Stimulated activated CD4-positive, alpha-beta T cell treated with anti-CD3 and anti-CD28 coated beads, Interleukin-2, amount 100 ng/mL, for 24 hours (primary cell): Measurements from ENCODE around the gene CXCL16.
"Not testable (repeated sequence)": the region's sequence is repeated elsewhere in the genome, so short reads cannot be mapped to it uniquely, and the experiment has no call there.

Experiments
- DNase-seq, 2 donors: peaks; one replicate each; pipeline ENCODE4 v3.0.0-alpha.2; 2020

Gene CXCL16

DNA sequence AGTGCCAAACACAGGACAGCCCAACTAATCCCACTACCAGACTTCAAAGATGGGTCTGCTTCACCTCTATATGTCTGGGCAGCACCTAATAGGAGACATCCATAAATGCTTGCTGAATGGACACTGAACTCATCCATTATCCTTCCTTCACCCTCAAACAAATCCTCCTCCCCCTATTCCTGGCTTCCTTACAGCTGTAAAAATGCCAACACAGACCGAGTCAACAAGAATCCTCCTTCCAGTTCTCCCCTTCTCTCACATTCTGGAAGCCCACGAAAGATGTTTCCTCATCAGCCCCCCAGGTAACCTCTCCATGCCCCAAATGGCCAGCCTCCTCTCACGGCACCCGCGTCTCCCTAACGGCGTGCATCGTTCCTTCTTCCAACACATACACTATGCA is 48.0 kb downstream of the CXCL16 start:
- no peak for DNase-seq

DNA sequence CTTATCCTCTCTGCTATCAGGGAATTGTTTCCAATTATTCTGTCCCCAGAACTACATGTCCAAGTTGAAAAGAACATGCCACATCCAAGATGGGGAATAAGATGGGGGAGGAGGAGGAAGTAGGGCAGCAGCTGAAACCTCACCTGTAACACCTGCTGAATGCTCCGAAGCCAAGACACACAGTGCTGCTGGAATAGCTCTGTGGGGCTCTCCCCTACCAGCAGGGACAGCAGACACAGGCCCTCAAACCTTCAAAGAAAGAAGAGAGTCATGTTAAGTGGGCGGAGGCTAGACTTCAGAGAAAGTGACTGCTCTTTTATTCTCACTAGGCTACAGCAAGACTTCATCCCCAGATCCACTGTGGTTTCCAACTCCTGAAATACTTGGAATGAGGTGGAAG is 49.0 kb downstream of the CXCL16 start:
- DNase-seq: no peak

DNA sequence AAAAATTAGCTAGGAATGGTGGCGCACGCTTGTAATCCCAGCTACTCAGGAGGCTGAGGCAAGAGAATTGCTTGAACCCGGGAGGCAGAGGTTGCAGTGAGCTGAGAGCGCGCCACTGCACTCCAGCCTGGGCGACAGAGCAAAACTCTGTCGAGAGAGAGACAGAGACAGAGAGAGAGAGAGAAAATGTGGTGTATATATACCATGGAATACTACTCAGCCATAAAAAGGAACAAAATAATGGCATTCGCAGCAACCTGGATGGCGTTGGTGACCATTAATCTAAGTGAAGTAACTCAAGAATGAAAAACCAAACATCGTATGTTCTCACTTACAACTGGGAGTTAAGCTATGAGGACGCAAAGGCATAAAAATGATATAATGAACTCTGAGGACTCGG is 49.9 kb downstream of the CXCL16 start:
- DNase-seq: not testable (repeated sequence)

DNA sequence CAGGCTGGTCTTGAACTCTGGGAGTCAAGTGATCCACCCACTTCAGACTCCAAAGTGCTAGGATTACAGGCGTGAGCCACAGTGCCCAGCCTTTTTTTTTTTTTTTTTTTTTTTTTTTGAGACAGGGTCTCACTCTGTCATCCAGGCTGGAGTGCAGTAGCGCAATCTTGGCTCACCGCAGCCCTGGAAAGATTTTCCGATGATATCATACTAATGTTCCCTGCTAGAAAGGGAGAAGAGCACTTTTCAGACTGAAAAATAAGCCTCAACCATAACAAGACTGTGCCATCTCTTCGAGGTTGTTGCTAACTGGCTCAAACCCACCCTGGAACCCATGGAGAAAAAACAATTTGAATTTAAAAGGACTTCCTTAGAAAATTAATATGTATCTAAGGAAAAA is 56.0 kb downstream of the CXCL16 start:
- DNase-seq: not testable (repeated sequence)
